Calu3 (cell line): Measurements from ENCODE around the gene NELFB. TPM values are rescaled to one million over a fixed set of nuclear protein-coding genes. Genes with fewer than 3 reads are reported as not detected.
A peak's percentile ranks its signal among the peaks of the same experiment; 100 is the strongest.

Source experiments
- BruUV-seq: library from RNA; stranded (reverse); fragments of 400-500 nt; replicated peaks from 2 replicates; lab custom pipeline; 2021; lab: Mats Ljungman, UMichigan
- CTCF ChIA-PET: fragments of 300-600 bp; sonication (Branson Sonifier 250); formaldehyde crosslinking; loops from one replicate; lab custom pipeline; 2022; ENCODE audit warnings: antibody characterized with exemption; lab: Charles Lee
- DNase-seq: peaks from one replicate; pipeline ENCODE4 v3.0.0; 2022
- H3K27ac Mint-ChIP-seq: one replicate; pipeline ENCODE4 v1.8.0; 2022; ENCODE audit warnings: mixed read lengths; ENCODE audit not compliant: unreplicated experiment
- H3K27me3 Mint-ChIP-seq: one replicate; pipeline ENCODE4 v1.8.0; 2022; ENCODE audit warnings: mixed read lengths; ENCODE audit not compliant: unreplicated experiment
- H3K36me3 Mint-ChIP-seq: one replicate; pipeline ENCODE4 v1.8.0; 2022; ENCODE audit warnings: mild to moderate bottlenecking, moderate library complexity, mixed read lengths; ENCODE audit not compliant: insufficient read depth, unreplicated experiment
- H3K4me1 Mint-ChIP-seq: one replicate; pipeline ENCODE4 v1.8.0; 2022; ENCODE audit warnings: mild to moderate bottlenecking, low read depth, mixed read lengths; ENCODE audit not compliant: unreplicated experiment
- H3K4me3 Mint-ChIP-seq: one replicate; pipeline ENCODE4 v1.8.0; 2022; ENCODE audit warnings: mild to moderate bottlenecking, low read depth, moderate library complexity, mixed read lengths; ENCODE audit not compliant: unreplicated experiment
- H3K9me3 Mint-ChIP-seq: one replicate; pipeline ENCODE4 v1.8.0; 2022; ENCODE audit warnings: low read depth, mixed read lengths; ENCODE audit not compliant: unreplicated experiment
- CTCF ChIP-seq: fragments of 200-600 bp; IDR thresholded peaks from one replicate; pipeline ENCODE4 v1.8.0; 2022; ENCODE audit warnings: antibody characterized with exemption; ENCODE audit not compliant: unreplicated experiment
- intact Hi-C: fragments of 100-400 bp; cut with micrococcal nuclease; formaldehyde crosslinking; loops from one replicate; pipeline ENCODE4 v1.10.0; 2022; ENCODE audit not compliant: unreplicated experiment
- total RNA-seq: library from RNA; stranded (reverse); gene quantifications from 2 replicates; pipeline ENCODE4 v1.2.3, GENCODE V29; 2022

Gene NELFB
- total RNA-seq, 1 experiment from 2014 or later = 43.5 TPM

- DNase-seq = peak; percentile 92
- TF ChIP-seq CTCF = no peak
- Mint-ChIP-seq H3K27me3 (no peaks in the 10 kb centered on the region), H3K4me3 (peak overlapping the region; percentile 70), H3K4me1 (peaks cover 19% of the 10 kb centered on the region), H3K36me3 (peaks cover 49% of the 10 kb centered on the region), H3K9me3 (no peaks in the 10 kb centered on the region), H3K27ac (peak overlapping the region; percentile 69)
- CTCF ChIA-PET = interaction anchor here (0.6 to 1.4 kb wide), 11 partner anchors 9 to 1172 kb away, joined by 3 to 8 read pairs (median 4); partner anchors contain the start of gene TPRN
- no TSS peak for BruUV-seq
- intact Hi-C loops = no loop called here
Observed at GRCh38 chr9:137223078-137223970, 31.8 kb upstream of the NELFB start.

- no peaks in the 10 kb centered on the region for H3K9me3 Mint-ChIP-seq
- peak within 1 kb of the TSS; percentile 95 for H3K27ac Mint-ChIP-seq
- H3K27me3 Mint-ChIP-seq = no peaks in the 10 kb centered on the region
- peak; percentile 62 for DNase-seq
- intact Hi-C loops = loop anchor here (5.0 kb wide), 1 partner anchor 48 kb away; no protein-coding TSS in a partner anchor
- TSS peak; percentile 74 for BruUV-seq
- no peak for TF ChIP-seq CTCF
- peaks cover 37% of the 10 kb centered on the region for H3K36me3 Mint-ChIP-seq
- peak within 1 kb of the TSS; percentile 70 for H3K4me3 Mint-ChIP-seq
- CTCF ChIA-PET = no interaction called here
- peaks cover 19% of the 10 kb centered on the region for H3K4me1 Mint-ChIP-seq
Observed at GRCh38 chr9:137224830-137225694, 30.1 kb upstream of the NELFB start, which contains the start of gene CYSRT1. Gene CYSRT1 (plus strand): TSS chr9:137225174. CDS start chr9:137225622, 448 bp downstream.

- CTCF ChIA-PET = interaction anchor here (1.4 to 2.0 kb wide), 2 partner anchors 11 to 99 kb away, joined by 4 to 5 read pairs; no protein-coding TSS in a partner anchor
- H3K4me3 Mint-ChIP-seq = peak overlapping the region; percentile 72
- intact Hi-C loops = loop anchor here (2.0 to 5.0 kb wide), 2 partner anchors 49 to 109 kb away; no protein-coding TSS in a partner anchor
Observed at GRCh38 chr9:137225699-137226331, 29.3 kb upstream of the NELFB start.

More at GRCh38 chr9:137225699-137226331, 29.3 kb upstream of the NELFB start:
- H3K36me3 Mint-ChIP-seq = peaks cover 30% of the 10 kb centered on the region
- peak overlapping the region; percentile 95 for H3K27ac Mint-ChIP-seq
- peaks cover 19% of the 10 kb centered on the region for H3K4me1 Mint-ChIP-seq
- H3K27me3 Mint-ChIP-seq = no peaks in the 10 kb centered on the region
- no peaks in the 10 kb centered on the region for H3K9me3 Mint-ChIP-seq
- BruUV-seq = no TSS peak
- DNase-seq = no peak
- no peak for TF ChIP-seq CTCF
